ENCODE measurements around the gene PRKAA1.

DNA sequence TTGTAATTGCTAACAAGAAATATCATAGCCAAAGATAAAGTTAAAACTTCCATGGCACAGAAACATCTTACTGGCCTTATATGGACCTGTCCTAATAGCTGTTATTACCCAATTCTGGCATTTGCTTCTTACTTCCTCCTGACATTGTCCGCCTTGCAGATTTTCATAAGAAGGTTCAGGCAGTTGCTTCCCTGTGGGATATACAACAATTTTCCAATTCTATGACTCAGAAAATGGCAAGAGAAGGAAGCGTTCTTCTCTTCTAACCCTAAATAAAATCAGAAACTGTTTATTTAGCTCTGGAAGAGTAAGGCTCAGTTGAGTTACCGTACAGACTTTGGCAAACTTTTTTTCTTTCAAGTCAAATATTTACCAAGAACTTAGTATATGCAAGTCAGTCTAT lies 1.7 kb downstream of the PRKAA1 start:
- TF ChIP-seq POLR2A (IDR thresholded peaks at IDR 0.05) (no peak), EP300 (IDR thresholded peaks at IDR 0.05) (peak in 1 of 2 donors; percentile 81)
- TF ChIP-seq, protein P1, sequence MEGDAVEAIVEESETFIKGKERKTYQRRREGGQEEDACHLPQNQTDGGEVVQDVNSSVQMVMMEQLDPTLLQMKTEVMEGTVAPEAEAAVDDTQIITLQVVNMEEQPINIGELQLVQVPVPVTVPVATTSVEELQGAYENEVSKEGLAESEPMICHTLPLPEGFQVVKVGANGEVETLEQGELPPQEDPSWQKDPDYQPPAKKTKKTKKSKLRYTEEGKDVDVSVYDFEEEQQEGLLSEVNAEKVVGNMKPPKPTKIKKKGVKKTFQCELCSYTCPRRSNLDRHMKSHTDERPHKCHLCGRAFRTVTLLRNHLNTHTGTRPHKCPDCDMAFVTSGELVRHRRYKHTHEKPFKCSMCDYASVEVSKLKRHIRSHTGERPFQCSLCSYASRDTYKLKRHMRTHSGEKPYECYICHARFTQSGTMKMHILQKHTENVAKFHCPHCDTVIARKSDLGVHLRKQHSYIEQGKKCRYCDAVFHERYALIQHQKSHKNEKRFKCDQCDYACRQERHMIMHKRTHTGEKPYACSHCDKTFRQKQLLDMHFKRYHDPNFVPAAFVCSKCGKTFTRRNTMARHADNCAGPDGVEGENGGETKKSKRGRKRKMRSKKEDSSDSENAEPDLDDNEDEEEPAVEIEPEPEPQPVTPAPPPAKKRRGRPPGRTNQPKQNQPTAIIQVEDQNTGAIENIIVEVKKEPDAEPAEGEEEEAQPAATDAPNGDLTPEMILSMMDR (IDR thresholded peaks at IDR 0.05), result no peak

All from tibial nerve (tissue), 4 donors.